ENCODE results near the gene MYZAP. TPM values are rescaled to one million over a fixed set of nuclear protein-coding genes. Genes with fewer than 3 reads are reported as not detected.
A peak's percentile ranks its signal among the peaks of the same experiment; 100 is the strongest.

MYZAP gene
- total and polyA plus RNA-seq, 2 of the 13 experiments (the other 11 are each of a cell fraction or from before 2014, with no cell fraction given) = not detected

- no peak; the same call in 1 of the 2 replicates for TF ChIP-seq ZNF629 (CRISPR knock-in tag; conservative IDR thresholded peaks at IDR 0.05)
- TF ChIP-seq ZBTB25 (CRISPR knock-in tag; IDR thresholded peaks at IDR 0.05) = peak; percentile 49
- peak; percentile 94 for TF ChIP-seq CREM (IDR thresholded peaks at IDR 0.05)
- no peak for TF ChIP-seq CREM (CRISPR knock-in tag; IDR thresholded peaks at IDR 0.05)
- peak; percentile 52; the same call in 1 of the 2 replicates for TF ChIP-seq ZNF839 (CRISPR knock-in tag; IDR thresholded peaks at IDR 0.05; ENCODE audit: borderline replicate concordance)
- TF ChIP-seq ZFP36L2 (CRISPR knock-in tag; IDR thresholded peaks at IDR 0.05) = no peak
- no peak for TF ChIP-seq ZFP36L1 (CRISPR knock-in tag; IDR thresholded peaks at IDR 0.05)
- peak; percentile 93 for TF ChIP-seq TAF1 (CRISPR knock-in tag; IDR thresholded peaks at IDR 0.05)
- no peak for TF ChIP-seq KDM4B (CRISPR knock-in tag; IDR thresholded peaks at IDR 0.05)
- no peak for TF ChIP-seq DZIP1 (CRISPR knock-in tag; IDR thresholded peaks at IDR 0.05)
- no peak for TF ChIP-seq HNF1A (IDR thresholded peaks at IDR 0.05; ENCODE audit: low read depth)
- TF ChIP-seq HNF1A (CRISPR knock-in tag; IDR thresholded peaks at IDR 0.05; ENCODE audit: borderline replicate concordance) = peak; percentile 47; the same call in 1 of the 2 replicates
- no peak for TF ChIP-seq CHCHD3 (CRISPR knock-in tag; IDR thresholded peaks at IDR 0.05)
- TF ChIP-seq ATM (IDR thresholded peaks at IDR 0.05; ENCODE audit: borderline replicate concordance) = no peak
- peak; percentile 79; the same call in 1 of the 2 replicates for TF ChIP-seq AFF4 (CRISPR knock-in tag; IDR thresholded peaks at IDR 0.05)
- peak; percentile 46 for TF ChIP-seq FOXA3 (CRISPR knock-in tag; IDR thresholded peaks at IDR 0.05)
- TF ChIP-seq MXD1 (CRISPR knock-in tag; IDR thresholded peaks at IDR 0.05) = 0 out of 2 replicates have a peak, but pooled peaks have one; percentile 47
Measured at GRCh38 chr15:57706405-57707209, 114.9 kb downstream of the MYZAP start, which contains the start of gene POLR2M (continued).
